ENCODE measurements around the gene NMNAT2. TPM values are rescaled to one million over a fixed set of nuclear protein-coding genes. Genes with fewer than 3 reads are reported as not detected.

The NMNAT2 gene
- total RNA-seq, 6 experiments from 2014 or later = 20.2 to 31.4 (median 23.8) TPM

- Mint-ChIP-seq H3K27ac (no peak overlapping the region), H3K27me3 (ENCODE audit: insufficient read depth) (no peaks in the 10 kb centered on the region), H3K9me3 (peaks cover 45% of the 10 kb centered on the region), H3K4me3 (no peak overlapping the region), H3K4me1 (ENCODE audit: low read depth) (peaks cover 36% of the 10 kb centered on the region), H3K36me3 (ENCODE audit: low read depth) (peaks cover 59% of the 10 kb centered on the region)
- no peak for DNase-seq
- TF ChIP-seq CTCF (IDR thresholded peaks at IDR 0.05) = no peak
Observed at GRCh38 chr1:183251959-183252450, 166.2 kb downstream of the NMNAT2 start.

GRCh38 chr1:183251101-183251958, 166.8 kb downstream of the NMNAT2 start:
- DNase-seq = no peak
- Mint-ChIP-seq H3K27me3 (ENCODE audit: insufficient read depth) (no peaks in the 10 kb centered on the region), H3K4me3 (no peak overlapping the region), H3K36me3 (ENCODE audit: low read depth) (peaks cover 56% of the 10 kb centered on the region), H3K4me1 (ENCODE audit: low read depth) (peaks cover 40% of the 10 kb centered on the region), H3K9me3 (peaks cover 45% of the 10 kb centered on the region), H3K27ac (no peak overlapping the region)
- no peak for TF ChIP-seq CTCF (IDR thresholded peaks at IDR 0.05)

- H3K27ac Mint-ChIP-seq = no peak overlapping the region
- no peak overlapping the region for H3K4me3 Mint-ChIP-seq
- H3K27me3 Mint-ChIP-seq (ENCODE audit: insufficient read depth) = no peaks in the 10 kb centered on the region
- H3K9me3 Mint-ChIP-seq = peaks cover 36% of the 10 kb centered on the region
- no peak for DNase-seq
- H3K36me3 Mint-ChIP-seq (ENCODE audit: low read depth) = peaks cover 48% of the 10 kb centered on the region
- TF ChIP-seq CTCF (IDR thresholded peaks at IDR 0.05) = no peak
- peaks cover 42% of the 10 kb centered on the region for H3K4me1 Mint-ChIP-seq (ENCODE audit: low read depth)
Observed at GRCh38 chr1:183249941-183250452, 168.2 kb downstream of the NMNAT2 start.

- no peak for DNase-seq
- peaks cover 27% of the 10 kb centered on the region for H3K9me3 Mint-ChIP-seq
- no peaks in the 10 kb centered on the region for H3K27me3 Mint-ChIP-seq (ENCODE audit: insufficient read depth)
- peaks cover 50% of the 10 kb centered on the region for H3K4me1 Mint-ChIP-seq (ENCODE audit: low read depth)
- H3K4me3 Mint-ChIP-seq = no peak overlapping the region
- no peak for TF ChIP-seq CTCF (IDR thresholded peaks at IDR 0.05)
- peaks cover 40% of the 10 kb centered on the region for H3K36me3 Mint-ChIP-seq (ENCODE audit: low read depth)
- peak overlapping the region; percentile 37; the same call in 1 of the 2 replicates for H3K27ac Mint-ChIP-seq
Observed at GRCh38 chr1:183248989-183249691, 169.0 kb downstream of the NMNAT2 start.

- H3K27ac Mint-ChIP-seq = no peak overlapping the region
- no peak for TF ChIP-seq CTCF (IDR thresholded peaks at IDR 0.05)
- no peaks in the 10 kb centered on the region for H3K27me3 Mint-ChIP-seq (ENCODE audit: insufficient read depth)
Observed at GRCh38 chr1:183247931-183248330, 170.2 kb downstream of the NMNAT2 start.

More at GRCh38 chr1:183247931-183248330, 170.2 kb downstream of the NMNAT2 start:
- no peak for DNase-seq
- Mint-ChIP-seq H3K4me1 (ENCODE audit: low read depth) (peaks cover 61% of the 10 kb centered on the region), H3K36me3 (ENCODE audit: low read depth) (peaks cover 35% of the 10 kb centered on the region), H3K9me3 (peaks cover 21% of the 10 kb centered on the region), H3K4me3 (no peak overlapping the region)
